Stomach (tissue), 4 donors: ENCODE results near the gene NOM1.

Source experiments
- EP300 ChIP-seq: sonication (generic); formaldehyde crosslinking; IDR thresholded peaks from one replicate; pipeline ENCODE4 v1.6.1; 2017; ENCODE audit warnings: antibody characterized with exemption
- POLR2A ChIP-seq, 4 donors: fragments of 450-650 bp; IDR thresholded peaks; one replicate each; pipeline ENCODE4 v1.6.1; 2016; ENCODE audit warnings: antibody characterized with exemption in 4 of 4, control low read depth in 2 of 4, mild to moderate bottlenecking in 1 of 4, moderate library complexity in 1 of 4
- POLR2AphosphoS5 ChIP-seq, 3 donors: sonication (generic); formaldehyde crosslinking; IDR thresholded peaks; one replicate each; pipeline ENCODE4 v1.6.1; 2016; ENCODE audit warnings: antibody characterized with exemption in 3 of 3
- TF ChIP-seq, protein P1 (sequence below), 7 experiments: fragments of 450-650 bp in 4 of 7; fragments of 200-600 bp in 3 of 7; sonication (generic) in 3 of 7; IDR thresholded peaks; one replicate each; pipeline ENCODE4 v1.5.1; 2016 to 2019; ENCODE audit warnings: antibody characterized with exemption in 7 of 7, control low read depth in 2 of 7, mild to moderate bottlenecking in 1 of 7

DNA sequence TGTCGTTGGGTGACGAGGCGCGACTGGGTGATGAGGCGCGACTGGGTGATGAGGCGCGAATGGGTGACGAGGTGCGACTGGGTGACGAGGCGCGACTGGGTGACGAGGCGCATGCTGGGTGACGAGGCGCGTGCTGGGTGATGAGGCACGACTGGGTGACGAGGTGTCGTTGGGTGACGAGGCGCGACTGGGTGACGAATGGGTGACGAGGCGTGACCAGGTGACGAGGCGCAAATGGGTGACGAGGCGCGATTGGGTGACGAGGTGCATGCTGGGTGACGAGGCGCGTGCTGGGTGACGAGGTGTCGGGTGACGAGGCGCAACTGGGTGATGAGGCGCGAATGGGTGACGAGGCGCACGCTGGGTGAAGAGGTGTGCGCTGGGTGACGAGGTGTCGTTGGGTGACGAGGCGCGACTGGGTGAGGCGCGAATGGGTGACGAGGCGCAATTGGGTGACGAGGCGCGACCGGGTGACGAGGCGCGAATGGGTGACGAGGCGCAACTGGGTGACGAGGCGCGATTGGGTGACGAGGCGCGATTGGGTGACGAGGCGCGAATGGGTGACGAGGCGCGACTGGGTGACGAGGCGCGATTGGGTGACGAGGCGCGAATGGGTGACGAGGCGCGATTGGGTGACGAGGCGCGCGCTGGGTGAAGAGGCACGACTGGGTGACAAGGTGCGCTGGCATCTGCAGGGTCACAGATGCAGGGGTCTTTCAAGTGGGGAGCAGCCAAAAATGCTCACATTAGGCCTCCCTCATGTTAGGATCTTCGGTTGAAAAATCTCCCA is 7.9 kb upstream of the NOM1 start:
- TF ChIP-seq, protein P1, sequence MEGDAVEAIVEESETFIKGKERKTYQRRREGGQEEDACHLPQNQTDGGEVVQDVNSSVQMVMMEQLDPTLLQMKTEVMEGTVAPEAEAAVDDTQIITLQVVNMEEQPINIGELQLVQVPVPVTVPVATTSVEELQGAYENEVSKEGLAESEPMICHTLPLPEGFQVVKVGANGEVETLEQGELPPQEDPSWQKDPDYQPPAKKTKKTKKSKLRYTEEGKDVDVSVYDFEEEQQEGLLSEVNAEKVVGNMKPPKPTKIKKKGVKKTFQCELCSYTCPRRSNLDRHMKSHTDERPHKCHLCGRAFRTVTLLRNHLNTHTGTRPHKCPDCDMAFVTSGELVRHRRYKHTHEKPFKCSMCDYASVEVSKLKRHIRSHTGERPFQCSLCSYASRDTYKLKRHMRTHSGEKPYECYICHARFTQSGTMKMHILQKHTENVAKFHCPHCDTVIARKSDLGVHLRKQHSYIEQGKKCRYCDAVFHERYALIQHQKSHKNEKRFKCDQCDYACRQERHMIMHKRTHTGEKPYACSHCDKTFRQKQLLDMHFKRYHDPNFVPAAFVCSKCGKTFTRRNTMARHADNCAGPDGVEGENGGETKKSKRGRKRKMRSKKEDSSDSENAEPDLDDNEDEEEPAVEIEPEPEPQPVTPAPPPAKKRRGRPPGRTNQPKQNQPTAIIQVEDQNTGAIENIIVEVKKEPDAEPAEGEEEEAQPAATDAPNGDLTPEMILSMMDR (IDR thresholded peaks at IDR 0.05), result no peak
- TF ChIP-seq POLR2A (IDR thresholded peaks at IDR 0.05), result no peak
- TF ChIP-seq POLR2AphosphoS5 (IDR thresholded peaks at IDR 0.05), result no peak
- TF ChIP-seq EP300, result no peak
